ENCODE measurements around the gene CD2. TPM values are rescaled to one million over a fixed set of nuclear protein-coding genes. Genes with fewer than 3 reads are reported as not detected.

Gene CD2
- total RNA-seq, 1 experiment from 2014 or later: not detected

DNA sequence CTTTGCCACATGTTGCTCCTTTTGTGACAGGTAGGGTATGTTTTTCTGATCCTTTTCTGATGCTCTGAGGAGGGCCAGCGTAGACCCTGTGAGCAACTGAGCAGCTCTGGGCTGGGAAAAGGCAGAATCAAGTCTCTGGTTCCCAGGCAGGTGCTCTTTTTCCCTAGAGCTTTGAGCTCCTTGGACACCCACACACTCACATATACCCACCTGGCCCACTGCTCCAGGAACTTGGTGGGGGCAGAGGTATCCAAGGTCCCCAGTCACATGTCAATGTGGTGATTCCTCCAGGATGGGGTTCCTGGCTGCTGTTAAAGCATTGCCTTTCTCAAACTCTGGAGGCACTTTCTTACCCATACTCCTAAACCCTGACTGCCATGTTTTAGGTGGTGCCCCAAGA, 5.4 kb downstream of the CD2 start:
- no peak for DNase-seq (ENCODE audit: low spot score)
- Histone ChIP-seq H3K36me3 (ENCODE audit: insufficient read depth, low read length, poor library complexity, severe bottlenecking) (no peaks in the 10 kb centered on the region), H3K9me3 (ENCODE audit: low read depth, low read length, poor library complexity, severe bottlenecking) (no peaks in the 10 kb centered on the region), H3K4me1 (ENCODE audit: insufficient read depth, low read length, poor library complexity, severe bottlenecking) (no peaks in the 10 kb centered on the region), H3K27ac (ENCODE audit: low read depth, low read length, poor library complexity, severe bottlenecking) (no peak overlapping the region), H3K27me3 (replicated peaks; ENCODE audit: insufficient read depth, low read depth, low read length, poor library complexity) (no peaks in the 10 kb centered on the region), H3K4me3 (ENCODE audit: low read depth, low read length, poor library complexity, severe bottlenecking) (no peak overlapping the region)
- TF ChIP-seq EZH2 (IDR thresholded peaks at IDR 0.05; ENCODE audit: borderline replicate concordance, low read depth, low read length, poor library complexity, severe bottlenecking): no peak
- TF ChIP-seq, protein P1, sequence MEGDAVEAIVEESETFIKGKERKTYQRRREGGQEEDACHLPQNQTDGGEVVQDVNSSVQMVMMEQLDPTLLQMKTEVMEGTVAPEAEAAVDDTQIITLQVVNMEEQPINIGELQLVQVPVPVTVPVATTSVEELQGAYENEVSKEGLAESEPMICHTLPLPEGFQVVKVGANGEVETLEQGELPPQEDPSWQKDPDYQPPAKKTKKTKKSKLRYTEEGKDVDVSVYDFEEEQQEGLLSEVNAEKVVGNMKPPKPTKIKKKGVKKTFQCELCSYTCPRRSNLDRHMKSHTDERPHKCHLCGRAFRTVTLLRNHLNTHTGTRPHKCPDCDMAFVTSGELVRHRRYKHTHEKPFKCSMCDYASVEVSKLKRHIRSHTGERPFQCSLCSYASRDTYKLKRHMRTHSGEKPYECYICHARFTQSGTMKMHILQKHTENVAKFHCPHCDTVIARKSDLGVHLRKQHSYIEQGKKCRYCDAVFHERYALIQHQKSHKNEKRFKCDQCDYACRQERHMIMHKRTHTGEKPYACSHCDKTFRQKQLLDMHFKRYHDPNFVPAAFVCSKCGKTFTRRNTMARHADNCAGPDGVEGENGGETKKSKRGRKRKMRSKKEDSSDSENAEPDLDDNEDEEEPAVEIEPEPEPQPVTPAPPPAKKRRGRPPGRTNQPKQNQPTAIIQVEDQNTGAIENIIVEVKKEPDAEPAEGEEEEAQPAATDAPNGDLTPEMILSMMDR (conservative IDR thresholded peaks at IDR 0.05; ENCODE audit: low read depth, low read length): no peak
- intact Hi-C loops (cut with micrococcal nuclease; ENCODE audit: unreplicated experiment): no loop called here
- BruUV-seq (replicated peaks): no TSS peak
- CTCF ChIA-PET: no interaction called here
- POLR2A ChIA-PET (ENCODE audit: low non-redundant PET): no interaction called here

DNA sequence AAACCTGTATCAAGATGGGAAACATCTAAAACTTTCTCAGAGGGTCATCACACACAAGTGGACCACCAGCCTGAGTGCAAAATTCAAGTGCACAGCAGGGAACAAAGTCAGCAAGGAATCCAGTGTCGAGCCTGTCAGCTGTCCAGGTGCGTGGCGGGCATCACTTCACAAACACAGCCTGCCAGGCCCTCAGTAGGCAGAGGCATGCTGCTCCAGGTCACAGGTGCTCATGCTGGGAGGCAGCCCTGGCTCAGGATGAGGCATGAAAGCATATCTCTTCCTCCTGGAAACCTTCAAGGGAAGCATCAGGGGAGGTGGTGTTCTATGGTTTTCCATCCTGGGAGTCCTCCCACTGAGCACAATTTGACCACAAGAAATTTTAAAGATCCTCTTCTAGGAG, 6.3 kb downstream of the CD2 start:
- intact Hi-C loops (cut with micrococcal nuclease; ENCODE audit: unreplicated experiment): no loop called here
- BruUV-seq (replicated peaks): no TSS peak
- no peak overlapping the region for H3K27ac ChIP-seq (ENCODE audit: low read depth, low read length, poor library complexity, severe bottlenecking)
- no peak overlapping the region for H3K4me3 ChIP-seq (ENCODE audit: low read depth, low read length, poor library complexity, severe bottlenecking)
- no peaks in the 10 kb centered on the region for H3K9me3 ChIP-seq (ENCODE audit: low read depth, low read length, poor library complexity, severe bottlenecking)
- H3K4me1 ChIP-seq (ENCODE audit: insufficient read depth, low read length, poor library complexity, severe bottlenecking): no peaks in the 10 kb centered on the region
- TF ChIP-seq, protein P1 (conservative IDR thresholded peaks at IDR 0.05; ENCODE audit: low read depth, low read length): no peak
- no peak for TF ChIP-seq EZH2 (IDR thresholded peaks at IDR 0.05; ENCODE audit: borderline replicate concordance, low read depth, low read length, poor library complexity, severe bottlenecking)
- no peaks in the 10 kb centered on the region for H3K36me3 ChIP-seq (ENCODE audit: insufficient read depth, low read length, poor library complexity, severe bottlenecking)
- H3K27me3 ChIP-seq (replicated peaks; ENCODE audit: insufficient read depth, low read depth, low read length, poor library complexity): no peaks in the 10 kb centered on the region
- ChIA-PET POLR2A (ENCODE audit: low non-redundant PET) (no interaction called here), CTCF (no interaction called here)
- DNase-seq (ENCODE audit: low spot score): no peak

DNA sequence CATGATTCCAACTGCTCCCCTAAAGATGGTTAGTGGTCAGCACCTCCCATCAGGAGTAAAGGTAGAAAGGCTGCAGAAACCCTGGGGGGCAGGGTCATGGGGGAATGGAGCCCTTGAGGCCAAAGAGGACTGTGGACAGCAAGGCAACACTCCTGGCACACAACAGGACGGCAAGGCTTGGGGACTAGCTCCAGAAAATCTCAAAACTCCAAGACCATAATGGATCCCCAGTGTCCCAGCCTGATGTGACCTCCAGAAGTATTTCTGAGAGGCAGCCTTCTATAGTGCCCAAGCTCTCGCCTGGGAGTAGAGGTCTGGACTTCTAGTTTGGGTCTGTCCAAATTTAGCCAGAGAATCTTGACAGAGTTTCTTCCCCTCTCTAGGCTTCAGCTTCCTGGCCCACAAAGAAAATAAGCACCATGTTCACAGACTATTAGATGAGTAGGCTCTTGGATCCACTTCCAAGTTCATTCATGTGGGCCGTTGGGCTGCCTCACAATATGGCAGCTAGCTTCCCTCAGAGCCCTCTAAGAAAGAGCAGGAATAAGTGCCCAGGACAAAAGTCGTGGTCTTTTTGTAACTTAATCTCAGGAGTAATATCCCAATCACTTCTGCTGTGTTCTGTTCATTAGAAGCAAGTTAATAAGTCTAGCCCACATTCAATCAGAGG, 6.9 kb downstream of the CD2 start:
- H3K27me3 ChIP-seq (replicated peaks; ENCODE audit: insufficient read depth, low read depth, low read length, poor library complexity): no peaks in the 10 kb centered on the region
- H3K9me3 ChIP-seq (ENCODE audit: low read depth, low read length, poor library complexity, severe bottlenecking): no peaks in the 10 kb centered on the region
- no peaks in the 10 kb centered on the region for H3K36me3 ChIP-seq (ENCODE audit: insufficient read depth, low read length, poor library complexity, severe bottlenecking)
- H3K4me1 ChIP-seq (ENCODE audit: insufficient read depth, low read length, poor library complexity, severe bottlenecking): no peaks in the 10 kb centered on the region
- BruUV-seq (replicated peaks): no TSS peak
- CTCF ChIA-PET: no interaction called here
- intact Hi-C loops (cut with micrococcal nuclease; ENCODE audit: unreplicated experiment): no loop called here
- DNase-seq (ENCODE audit: low spot score): no peak
- H3K4me3 ChIP-seq (ENCODE audit: low read depth, low read length, poor library complexity, severe bottlenecking): no peak overlapping the region
- TF ChIP-seq, protein P1 (conservative IDR thresholded peaks at IDR 0.05; ENCODE audit: low read depth, low read length): no peak
- no peak for TF ChIP-seq EZH2 (IDR thresholded peaks at IDR 0.05; ENCODE audit: borderline replicate concordance, low read depth, low read length, poor library complexity, severe bottlenecking)
- POLR2A ChIA-PET (ENCODE audit: low non-redundant PET): no interaction called here
- no peak overlapping the region for H3K27ac ChIP-seq (ENCODE audit: low read depth, low read length, poor library complexity, severe bottlenecking)

Measured in A673 (cell line).